NCI-H748 (cell line): ENCODE data around the gene PADI2.

Experiments
- DNase-seq: peaks from one replicate; lab custom pipeline; 2025; ENCODE audit not compliant: unreplicated experiment; lab: John Stamatoyannopoulos, UW

Gene PADI2

DNA sequence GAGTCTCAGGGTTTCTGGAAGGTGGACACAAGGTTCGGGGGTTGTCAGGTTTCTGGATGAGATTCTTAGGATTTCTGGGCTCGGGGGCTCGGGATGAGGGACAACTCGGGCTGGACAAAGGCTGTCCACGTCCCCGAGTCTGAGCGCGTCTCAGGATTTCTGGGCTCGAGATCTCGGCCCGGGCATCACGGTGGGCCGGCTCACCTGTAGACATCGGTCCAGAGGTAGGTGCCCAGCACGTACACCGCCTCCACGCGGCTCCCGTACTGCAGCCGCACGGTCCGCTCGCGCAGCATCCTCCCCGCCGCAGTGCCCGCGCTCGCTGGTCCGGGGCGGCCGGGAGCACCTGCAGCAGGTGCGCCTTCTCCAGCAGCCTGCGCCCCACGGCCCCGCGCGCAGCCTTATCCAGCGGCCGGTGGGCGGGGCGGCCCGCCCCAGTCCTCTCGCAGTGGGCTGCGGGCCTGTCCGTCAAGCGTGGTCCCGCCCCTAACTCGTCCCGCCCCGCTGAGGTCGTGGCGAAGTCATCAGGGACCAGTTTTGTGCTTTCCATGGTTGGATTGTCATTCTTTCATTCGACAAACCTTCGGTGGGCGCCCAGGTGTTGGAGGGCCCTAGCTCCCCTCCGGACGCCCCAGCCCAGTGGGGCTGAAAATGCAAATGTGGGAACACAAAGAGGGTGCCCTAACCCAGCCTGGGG, at the start of gene PADI2:
Gene PADI2 (minus strand): TSS at position 376 of the 697 bp plus-strand sequence. CDS start 80 bp downstream, at position 296.
- peak; percentile 83 for DNase-seq

DNA sequence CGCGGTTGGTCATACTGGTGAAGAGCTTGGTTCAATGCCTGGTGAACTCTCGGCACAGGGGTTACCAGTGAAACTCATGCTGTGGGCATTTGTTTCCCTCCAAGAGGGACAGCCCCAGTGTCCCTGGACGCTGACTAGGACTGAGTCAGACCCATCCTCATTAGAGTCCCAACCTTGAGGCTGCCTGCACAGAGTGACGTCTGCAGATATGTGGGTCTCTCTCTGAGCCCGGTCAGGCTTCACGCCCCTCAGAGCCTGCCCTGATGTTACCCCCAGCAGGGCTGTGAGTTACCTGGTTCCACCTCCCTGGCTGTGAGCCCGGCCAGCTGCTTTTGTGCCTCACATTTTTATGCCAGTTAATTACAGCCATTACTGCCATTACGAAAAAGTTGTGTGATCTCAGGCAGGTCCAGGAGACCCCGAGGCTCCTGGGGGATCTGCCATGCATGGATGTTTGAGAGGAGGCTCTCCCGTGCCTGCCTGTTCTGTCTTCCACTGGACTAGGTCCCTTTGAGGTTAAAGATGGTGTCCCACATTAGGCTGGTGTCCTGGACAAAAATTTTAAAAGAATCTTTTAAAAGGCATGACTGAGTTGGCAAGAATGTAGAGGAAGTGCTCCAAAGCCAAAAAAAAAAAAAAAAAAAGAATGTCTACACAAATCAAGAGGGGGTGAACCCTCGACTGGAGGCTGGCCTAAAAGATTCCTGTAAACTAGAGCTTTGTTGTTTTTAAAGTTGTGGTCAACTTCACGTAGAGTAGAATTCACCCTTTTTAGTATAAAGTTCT, 49.0 kb upstream of the PADI2 start:
- DNase-seq, result peak; percentile 69

DNA sequence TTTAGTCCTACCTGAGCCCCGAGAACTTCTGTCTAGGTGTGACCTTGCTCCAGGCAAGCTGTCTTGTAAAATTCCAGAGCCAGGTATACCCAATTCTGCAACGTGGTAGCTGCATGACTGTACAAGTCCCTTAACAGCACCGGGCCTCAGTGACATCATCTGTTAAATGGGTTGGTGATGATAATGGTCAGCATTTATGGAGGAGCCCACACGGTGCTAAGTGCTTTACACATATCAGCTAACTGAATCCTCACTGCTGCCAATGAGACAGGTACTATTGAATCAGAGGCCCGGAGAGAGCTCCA, 48.5 kb upstream of the PADI2 start:
- no peak for DNase-seq

DNA sequence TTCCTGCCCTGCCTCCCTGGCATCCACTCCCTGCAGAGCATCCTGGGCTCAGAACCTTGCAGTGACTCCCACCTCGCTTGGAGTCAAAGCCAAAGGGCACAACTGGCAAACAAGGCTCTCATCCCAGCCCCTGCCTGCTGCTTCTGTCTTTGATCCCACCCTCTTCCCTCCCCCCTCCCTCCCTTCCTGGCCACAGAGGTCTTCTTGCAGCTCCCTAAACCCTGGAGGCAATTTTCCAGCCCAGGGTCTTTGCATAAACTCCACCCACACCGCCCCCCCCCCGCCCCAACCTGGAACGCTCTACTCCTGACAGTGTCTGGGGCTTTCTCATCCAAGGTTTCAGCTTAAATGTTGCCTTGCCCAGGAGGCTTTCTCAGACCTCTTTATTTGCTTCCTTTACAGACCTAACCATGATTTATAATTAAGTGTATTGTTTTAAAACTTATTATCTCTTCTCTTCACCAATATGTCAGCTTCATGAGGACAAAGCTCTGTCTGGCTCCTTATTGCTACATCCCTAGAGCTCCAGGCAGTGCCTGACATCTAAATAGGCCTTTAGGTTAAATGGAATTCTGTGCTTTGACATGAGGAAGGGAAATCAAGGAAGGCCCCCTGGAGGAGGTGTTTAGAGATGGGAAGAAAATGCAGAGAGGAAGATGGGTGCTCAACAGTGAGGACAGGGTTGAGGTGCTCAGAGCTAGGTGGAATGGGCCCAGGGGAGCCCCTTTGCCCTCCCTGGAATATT, 48.0 kb upstream of the PADI2 start:
- no peak for DNase-seq

DNA sequence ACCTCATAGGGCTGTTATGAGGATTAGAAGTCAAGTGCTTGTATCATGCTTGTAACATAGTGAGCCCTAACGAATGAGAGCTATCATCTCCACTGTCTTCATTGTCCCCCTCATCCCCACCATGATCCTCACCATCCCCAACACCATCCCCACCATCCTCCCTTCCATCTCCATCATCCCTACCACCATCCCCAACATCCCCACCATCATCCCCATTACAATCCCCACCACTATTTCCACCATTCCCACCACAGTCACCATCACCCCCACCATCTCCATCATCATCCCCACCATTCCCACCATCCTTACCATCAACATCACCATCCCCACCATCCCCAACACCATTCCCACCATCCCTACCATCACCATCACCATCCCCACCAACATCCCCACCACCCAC, 46.6 kb upstream of the PADI2 start:
- DNase-seq, result no peak

DNA sequence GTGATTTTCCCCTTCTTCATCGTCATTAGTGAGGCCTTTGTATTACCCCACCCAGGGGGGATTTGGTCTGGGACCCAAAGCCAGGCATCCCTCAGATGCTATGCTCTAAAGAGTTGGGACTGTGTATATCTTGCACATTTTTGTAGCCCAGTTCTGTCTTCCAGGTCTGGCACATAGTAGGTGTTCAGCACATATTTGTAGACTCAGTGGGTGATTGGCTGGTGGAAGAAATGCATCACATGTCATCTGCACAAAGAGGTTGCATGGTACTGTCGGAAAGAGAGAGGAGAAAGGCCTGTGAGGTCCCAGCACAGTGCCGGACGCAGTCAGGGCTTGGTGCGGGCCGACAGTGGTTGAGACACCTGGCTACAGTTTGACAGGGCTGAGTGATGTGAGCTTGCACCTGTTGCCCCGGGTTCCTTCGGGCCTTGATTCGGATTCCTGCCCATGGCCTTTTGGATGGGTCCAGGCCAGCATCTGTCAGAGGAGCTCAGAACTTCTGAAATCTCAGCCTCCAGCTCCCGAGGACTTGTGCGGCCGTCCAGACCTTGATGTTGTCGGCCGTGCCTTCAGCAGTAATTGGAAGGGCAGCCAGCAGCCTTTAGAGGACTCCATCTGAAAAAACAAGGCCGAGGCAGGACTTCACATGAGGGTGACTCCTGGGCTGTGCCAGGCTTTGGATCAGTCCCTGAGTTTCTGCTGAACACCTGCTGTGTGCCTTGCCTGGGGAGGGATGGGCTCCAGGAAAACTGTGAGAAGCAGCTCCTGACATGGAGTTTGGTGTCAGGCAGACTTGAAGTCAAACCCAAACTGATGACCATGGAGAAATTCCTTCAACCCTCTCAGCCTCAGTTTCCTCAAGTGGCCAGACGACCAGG, 44.8 kb upstream of the PADI2 start:
- DNase-seq, result no peak

DNA sequence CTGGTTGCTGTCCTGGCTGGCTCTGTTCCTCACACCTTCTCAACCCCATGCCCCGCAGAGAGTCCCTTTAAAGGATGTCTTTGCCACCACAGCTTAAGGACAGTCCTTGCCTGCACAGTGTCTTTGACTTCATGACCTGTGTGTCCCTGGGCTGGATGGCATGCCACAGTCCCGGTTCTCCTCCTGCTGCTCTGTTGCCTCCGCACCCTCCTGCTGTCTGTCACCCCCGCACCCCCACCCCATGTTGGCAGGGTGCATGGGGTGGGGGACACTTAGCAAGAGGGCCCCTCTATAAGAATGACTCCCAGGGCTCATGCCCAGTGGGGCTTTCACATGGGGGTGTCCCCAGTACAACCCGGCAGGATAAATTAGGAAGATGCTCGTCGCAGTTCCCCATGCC, 44.1 kb upstream of the PADI2 start:
- DNase-seq, result no peak

DNA sequence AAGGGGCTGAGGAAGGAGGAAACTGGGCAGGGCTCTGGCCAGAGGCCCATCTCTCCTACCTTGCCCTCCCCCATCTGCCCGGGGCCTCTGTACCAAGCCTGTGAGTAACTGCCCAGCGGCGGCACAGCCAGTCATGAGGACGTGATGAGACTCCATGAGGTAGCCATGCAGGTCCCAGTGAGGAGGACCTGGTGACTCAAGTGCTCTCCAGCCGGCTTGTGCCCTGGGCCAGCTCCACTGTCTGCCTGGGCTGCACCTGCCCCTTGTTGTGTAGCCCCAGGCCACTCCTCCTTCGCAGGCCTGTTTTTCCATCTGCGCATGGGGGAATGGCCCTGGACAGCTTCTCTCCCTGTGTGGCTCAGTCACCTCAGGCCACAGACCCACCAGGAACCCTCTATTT, 43.7 kb upstream of the PADI2 start:
- no peak for DNase-seq

DNA sequence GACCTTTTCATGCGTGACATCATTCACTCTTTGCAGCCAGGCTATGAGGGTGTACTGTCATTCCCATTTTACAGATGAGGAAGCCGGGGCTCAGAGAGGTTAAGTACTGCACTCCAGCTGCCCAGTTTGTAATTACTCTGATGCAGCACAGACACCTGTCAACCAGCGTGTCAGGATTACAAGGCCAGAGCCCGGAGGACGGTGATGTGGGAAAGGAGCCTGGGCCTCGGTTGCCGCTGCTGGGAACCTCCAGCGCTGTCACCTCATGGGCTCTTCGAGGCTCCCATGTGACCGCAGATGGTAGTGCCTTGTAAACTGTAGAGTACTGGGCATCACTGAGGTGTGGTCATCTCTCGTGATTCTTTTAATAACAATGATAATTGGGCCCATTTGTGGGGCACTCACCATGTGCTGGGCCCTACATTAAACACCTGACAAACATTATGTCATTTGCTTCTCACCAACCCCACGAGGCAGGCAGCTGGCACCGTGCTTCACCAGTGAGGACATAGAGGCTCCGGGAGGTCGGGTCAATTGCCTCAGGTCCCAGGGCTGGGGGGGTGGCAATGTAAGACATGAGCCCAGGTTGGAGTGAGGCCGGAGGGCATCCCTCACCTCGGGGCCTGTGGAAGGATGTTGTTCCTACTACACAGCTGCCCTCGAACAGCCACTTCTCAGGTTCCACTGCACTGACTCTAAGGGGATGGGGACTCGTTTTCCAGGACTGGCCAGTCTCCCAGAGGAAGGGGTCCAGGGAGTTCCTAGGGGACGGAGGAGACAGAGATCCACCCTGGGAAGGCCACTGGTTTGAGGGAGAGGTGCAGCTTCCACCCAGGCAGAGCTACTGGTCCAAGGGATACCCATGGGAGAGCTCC, 42.9 kb upstream of the PADI2 start:
- DNase-seq, result no peak

DNA sequence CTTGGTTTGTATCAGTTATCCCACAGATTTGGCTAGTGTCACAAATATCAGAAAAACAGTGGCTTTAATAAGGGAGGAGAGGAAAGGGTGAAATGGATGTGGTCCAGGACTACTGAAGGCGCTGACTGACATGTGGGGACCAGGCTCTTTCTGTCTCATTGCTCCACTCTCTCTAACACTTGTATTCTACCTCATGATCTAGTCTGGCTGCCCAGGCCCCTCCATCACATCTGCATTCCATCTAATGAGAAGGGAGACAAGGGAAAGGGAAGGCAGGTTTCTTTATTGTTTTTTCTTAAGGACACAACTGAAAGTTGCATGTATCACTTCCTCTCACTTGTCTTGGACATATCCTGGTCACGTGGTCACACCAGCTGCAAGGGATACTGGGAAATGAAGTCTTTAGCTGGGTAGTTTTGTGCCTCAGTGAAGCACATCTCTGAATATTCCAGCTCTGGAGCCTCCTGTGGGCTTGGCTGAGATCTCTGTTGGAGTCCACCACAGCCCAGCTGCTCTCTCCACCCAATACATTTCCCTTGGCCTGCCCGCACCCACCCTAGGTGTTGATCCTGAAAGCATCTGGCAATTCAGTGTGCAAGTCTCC, 42.0 kb upstream of the PADI2 start:
- no peak for DNase-seq

DNA sequence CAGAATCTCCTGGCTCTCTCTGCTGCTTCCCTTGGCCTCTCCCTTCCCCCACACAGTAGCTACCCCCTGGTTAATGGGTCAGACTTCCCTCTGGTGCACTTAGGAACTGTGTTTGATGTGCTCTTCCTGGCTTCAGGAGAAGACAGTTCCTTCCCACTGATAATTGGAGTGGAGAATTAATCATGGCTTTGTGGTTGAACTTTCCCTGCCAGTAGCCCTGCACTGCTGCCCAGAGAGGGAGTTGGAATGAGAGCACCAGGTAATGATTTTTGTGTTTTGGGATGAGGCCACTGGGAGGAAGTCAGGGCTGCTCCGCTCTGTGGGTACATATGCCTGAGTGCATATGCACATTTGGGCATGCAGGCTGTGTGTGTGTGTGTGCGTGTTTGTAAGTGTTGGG, 39.7 kb upstream of the PADI2 start:
- no peak for DNase-seq

DNA sequence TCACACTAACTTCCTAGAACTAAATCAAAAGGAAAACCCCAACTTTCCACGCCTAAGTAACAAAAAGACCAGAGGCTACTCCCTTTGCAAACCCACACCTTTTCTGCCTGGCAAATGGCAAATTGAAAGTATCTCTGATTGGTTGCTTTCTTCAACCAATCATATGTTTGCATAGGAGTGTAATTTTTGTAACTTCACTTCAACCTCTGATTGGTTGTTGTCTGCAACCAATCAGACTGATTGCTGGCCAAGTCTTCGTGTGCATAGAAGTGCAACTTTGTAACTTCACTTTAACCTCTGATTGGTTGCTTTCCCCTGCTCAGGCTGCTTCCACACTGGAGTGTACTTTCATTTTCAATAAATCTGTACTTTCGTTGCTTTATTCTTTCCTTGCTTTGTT, 36.9 kb upstream of the PADI2 start:
- no peak for DNase-seq

DNA sequence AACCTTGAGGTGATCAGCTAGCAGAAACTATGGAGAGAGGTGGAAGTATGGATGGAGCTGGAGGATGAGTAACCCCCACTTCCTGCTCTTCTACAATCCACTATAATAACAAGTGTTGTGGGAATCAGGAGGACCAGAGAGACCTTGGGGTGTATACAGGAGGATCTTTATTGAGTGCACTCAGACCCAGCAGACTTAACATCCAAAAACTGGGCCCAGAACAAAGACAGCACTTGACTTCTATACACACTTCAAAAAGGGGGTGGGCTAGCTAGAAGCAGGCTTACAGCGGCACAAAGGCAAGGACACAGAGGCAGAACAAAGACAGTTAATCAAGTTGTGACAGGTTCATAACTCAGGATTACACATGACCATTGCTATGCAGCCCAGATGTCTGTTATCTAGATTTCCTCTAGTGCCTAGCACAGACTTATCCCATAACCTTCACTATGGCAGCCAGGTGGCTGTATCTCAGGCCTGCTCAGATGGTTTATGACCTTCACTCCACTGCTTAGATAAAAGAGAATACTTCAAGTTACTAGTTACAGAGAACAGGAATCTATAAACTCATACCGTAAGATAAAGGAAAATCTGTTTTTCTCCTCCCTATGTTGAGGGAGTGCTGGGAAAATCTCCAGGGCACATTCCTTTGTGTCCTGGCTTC, 36.1 kb upstream of the PADI2 start:
- no peak for DNase-seq

DNA sequence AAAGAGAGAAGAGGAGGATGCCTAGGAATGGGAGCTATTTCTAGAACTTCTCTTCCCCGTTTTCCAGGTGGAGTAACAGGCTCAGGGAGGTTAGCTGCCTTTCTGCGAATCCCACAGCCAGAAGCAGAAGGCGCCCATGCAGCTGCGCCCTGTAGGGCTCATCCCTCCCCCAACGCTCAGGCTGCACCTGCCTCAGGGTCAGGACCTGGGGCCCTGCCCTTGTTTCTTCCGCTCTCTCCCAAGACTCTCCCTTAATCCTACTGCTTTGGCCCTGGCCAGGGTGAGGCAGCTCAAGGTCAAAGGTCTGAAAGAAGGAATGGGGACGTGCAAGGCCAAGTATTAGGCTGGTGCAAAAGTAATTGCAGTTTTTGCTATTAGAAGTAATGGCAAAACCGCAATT, 30.5 kb upstream of the PADI2 start:
- DNase-seq, result no peak

DNA sequence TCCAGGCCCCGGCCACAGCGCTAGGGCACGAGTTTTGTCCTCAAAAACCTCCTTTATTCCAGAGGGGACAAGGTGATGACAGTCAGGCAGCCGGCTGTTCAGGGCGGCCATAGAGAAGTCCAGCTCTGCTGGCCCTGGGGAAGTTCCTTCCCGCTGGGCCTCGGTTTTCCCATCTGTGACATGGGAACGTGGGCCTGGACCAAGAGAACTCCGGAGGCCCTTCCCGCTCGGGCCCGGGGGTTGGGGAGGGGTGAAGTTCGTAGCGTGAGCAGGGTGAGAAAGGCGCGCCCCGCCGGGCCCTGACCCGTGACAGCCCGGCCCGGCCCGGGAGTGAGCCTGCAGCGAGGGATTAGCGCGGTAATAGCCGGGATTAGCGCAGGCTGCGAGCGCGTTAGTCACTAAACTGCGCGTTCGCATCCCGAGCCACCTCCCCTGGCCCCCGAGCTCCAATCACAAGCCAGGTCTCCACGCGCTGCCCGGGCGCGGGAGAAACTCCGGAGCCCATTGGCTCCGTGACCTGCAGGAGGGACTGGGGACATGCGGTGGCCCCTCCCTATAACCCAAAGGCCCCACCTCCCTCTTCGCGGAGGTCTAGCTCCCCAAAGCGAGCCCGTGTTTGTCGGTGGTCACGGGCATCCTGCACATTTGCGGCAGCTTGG, 29.8 kb upstream of the PADI2 start:
- no peak for DNase-seq

DNA sequence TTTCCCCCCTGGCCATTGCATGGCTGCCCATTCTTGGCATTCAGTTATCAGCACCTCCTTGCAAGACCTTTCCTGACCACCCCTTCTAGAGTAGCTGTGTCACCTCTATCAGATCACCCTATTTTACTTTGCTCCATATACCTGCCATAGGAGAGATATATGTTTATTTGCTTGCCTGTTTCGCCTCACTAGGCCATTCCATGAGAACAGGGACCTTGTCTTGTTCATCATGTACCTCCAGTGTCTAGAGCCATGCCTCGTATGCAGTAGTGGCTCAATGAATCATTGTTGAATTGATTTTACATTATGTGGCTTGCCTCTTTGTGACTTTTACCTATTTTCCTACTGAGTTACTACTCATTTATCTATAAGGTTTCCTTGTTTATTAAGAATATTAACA, 26.4 kb upstream of the PADI2 start:
- DNase-seq, result no peak

DNA sequence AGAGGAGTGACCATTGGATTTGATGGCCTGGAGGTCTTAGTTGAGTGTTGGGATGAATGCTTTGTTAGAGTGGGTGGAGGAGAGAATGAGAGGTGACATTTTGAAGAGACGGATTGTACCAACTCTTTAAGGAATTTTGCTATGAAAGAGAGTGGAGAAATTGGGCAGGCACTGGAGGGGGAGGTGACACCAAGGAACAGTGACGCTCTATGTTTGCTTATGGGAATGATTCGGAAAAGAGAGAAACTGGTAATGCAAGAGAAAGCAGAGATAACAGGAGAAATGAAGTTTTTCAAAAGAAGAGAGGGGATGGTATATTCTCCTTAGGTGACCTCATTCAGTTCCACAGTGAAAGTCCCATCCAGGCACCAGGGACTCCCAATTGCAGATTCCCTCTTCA, 24.5 kb upstream of the PADI2 start:
- DNase-seq, result no peak

DNA sequence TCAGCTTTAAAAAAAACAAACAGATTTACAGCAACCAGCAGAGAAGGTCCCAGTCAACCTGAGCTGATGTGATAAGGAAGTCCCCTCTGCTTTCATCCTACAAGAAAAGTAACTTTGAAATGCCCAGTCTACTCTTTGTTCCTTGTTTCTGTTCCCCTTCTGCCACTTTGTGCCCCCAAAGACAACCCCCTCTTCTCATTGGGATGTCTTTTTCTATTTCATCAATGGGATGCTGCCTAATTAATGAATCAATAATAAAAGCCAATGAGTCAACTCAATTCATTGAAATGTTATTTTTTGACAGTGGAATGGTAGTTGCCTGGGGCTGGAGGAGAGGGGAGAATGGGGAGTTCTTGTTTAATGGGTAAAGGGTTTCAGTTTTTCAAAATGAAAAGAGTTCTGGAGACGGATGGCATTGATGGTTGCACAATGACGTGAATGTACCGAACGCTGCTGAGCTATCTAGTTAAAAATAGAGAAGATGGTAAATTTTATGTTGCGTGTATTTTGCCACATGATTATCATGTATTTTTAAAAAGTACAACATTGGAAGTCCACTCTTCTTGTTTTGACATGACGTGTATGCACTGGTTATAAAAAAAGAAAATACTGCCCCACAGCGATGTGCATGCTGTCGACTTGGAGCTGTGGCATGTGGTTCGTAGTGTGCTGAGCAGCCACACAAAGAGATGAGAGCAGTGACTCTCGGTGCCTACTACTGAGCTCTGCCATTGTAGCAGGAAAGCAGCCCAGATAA, 22.4 kb upstream of the PADI2 start:
- DNase-seq, result no peak
